CD4-positive, CD25-positive, alpha-beta regulatory T cell (primary cell): ENCODE data around the gene NR5A2. TPM values are rescaled to one million over a fixed set of nuclear protein-coding genes. Genes with fewer than 3 reads are reported as not detected.
A peak's percentile ranks its signal among the peaks of the same experiment; 100 is the strongest.

Source experiments
- ATAC-seq, 2 donors: fragments of 150-1000 bp; cut with Tn5 transposase; one replicate each; pipeline ENCODE4 v1.10.0; 2021; ENCODE audit warnings: low read depth in 2 of 2, moderate number of reproducible peaks in 2 of 2, moderate library complexity in 1 of 2
- DNase-seq, 3 donors: peaks; one replicate each; pipeline versions ENCODE4 v3.0.0 to v3.0.0-alpha.2; 2012 to 2022; ENCODE audit warnings: mixed read lengths in 1 of 3
- H3K27ac ChIP-seq: one replicate; pipeline ENCODE4 v1.7.0; 2013; ENCODE audit warnings: mild to moderate bottlenecking, low read length; ENCODE audit not compliant: insufficient read depth, poor library complexity, severe bottlenecking
- H3K27me3 ChIP-seq: one replicate; pipeline ENCODE4 v1.7.0; 2013; ENCODE audit warnings: low read length; ENCODE audit not compliant: control insufficient read depth, insufficient read depth
- H3K36me3 ChIP-seq: one replicate; pipeline ENCODE4 v1.7.0; 2013; ENCODE audit warnings: mild to moderate bottlenecking, low read length, moderate library complexity; ENCODE audit not compliant: control insufficient read depth, insufficient read depth
- H3K4me1 ChIP-seq: 2 replicates; pipeline ENCODE4 v1.7.0; 2013; ENCODE audit warnings: mild to moderate bottlenecking, low read length; ENCODE audit not compliant: insufficient read depth, control insufficient read depth, poor library complexity, severe bottlenecking
- H3K4me3 ChIP-seq: one replicate; pipeline ENCODE4 v1.7.0; 2013; ENCODE audit warnings: low read depth, mild to moderate bottlenecking, low read length, moderate library complexity
- H3K9me3 ChIP-seq, 2 experiments: 1 replicate in 1 of 2; 2 replicates in 1 of 2; pipeline ENCODE4 v1.7.0; 2013; ENCODE audit warnings: low read length in 2 of 2, mild to moderate bottlenecking in 1 of 2, moderate library complexity in 1 of 2; ENCODE audit not compliant: control insufficient read depth in 2 of 2
- H3K27ac Mint-ChIP-seq, 3 donors: one replicate each; pipeline ENCODE4 v1.8.0; 2020 to 2022; ENCODE audit warnings: mild to moderate bottlenecking in 3 of 3, mixed read lengths in 3 of 3, moderate library complexity in 2 of 3
- H3K27me3 Mint-ChIP-seq: one replicate; pipeline ENCODE4 v1.8.0; 2022; ENCODE audit warnings: mild to moderate bottlenecking, mixed read lengths
- H3K36me3 Mint-ChIP-seq: one replicate; pipeline ENCODE4 v1.8.0; 2020; ENCODE audit warnings: mixed read lengths
- H3K4me1 Mint-ChIP-seq, 4 donors: one replicate each; pipeline ENCODE4 v1.8.0; 2020 to 2022; ENCODE audit warnings: mixed read lengths in 4 of 4, mild to moderate bottlenecking in 1 of 4
- H3K4me3 Mint-ChIP-seq, 4 donors: one replicate each; pipeline ENCODE4 v1.8.0; 2020 to 2022; ENCODE audit warnings: mild to moderate bottlenecking in 4 of 4, mixed read lengths in 4 of 4, moderate library complexity in 3 of 4
- H3K9me3 Mint-ChIP-seq, 7 donors: one replicate each; pipeline ENCODE4 v1.8.0; 2020 to 2022; ENCODE audit warnings: mixed read lengths in 7 of 7, mild to moderate bottlenecking in 3 of 7, moderate library complexity in 2 of 7
- polyA plus RNA-seq, 4 donors: library from polyadenylated mRNA; unstranded; fragments of 300-500 nt; fragmentation: Illumina TruSeq; gene quantifications; one replicate each; pipeline ENCODE4 v1.2.3, GENCODE V29; 2021
- total RNA-seq: library from RNA; stranded (reverse); gene quantifications from one replicate; pipeline ENCODE4 v1.2.3, GENCODE V29; 2022

Gene NR5A2
- total and polyA plus RNA-seq, 5 donors from 2014 or later = not detected

DNA sequence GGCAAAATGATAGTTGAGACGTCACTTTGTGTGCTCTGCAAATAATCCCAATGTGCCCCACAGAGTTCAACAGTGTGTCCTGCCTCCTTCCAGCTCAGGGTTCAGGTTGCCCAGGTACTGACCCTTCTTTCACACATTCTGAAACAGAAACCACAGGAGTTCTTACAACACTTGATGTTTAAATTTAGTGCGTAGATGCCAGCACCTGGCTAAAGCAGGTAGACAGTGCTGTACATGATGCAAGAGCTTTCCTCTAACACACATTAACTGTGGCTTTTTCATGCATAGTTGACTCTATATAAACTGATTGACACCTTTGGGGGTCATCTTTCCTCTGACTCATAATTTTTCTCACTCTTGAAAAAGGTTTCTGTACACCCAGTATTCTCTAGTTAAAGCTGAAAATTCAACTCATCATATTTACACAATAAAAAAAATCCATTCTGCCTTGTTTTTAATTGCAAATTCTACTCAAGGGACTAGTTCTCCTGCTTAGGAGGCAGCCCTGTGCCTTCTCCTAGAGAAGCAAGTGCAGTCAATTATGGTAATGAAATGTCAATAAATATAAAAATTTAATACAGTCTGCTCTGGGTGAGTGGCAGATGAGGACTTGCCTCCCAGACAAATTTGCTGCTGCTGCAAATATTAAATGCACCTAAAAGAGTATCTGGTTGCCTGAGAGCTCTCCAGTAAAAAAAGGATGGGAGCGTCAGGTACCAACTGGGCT is 91.4 kb downstream of the NR5A2 start:
- no peak overlapping the region for H3K27ac Mint-ChIP-seq
- Histone ChIP-seq H3K4me1 (no peaks in the 10 kb centered on the region), H3K36me3 (no peaks in the 10 kb centered on the region), H3K4me3 (no peak overlapping the region), H3K9me3 (no peaks in the 10 kb centered on the region), H3K27me3 (peaks cover 12% of the 10 kb centered on the region), H3K27ac (no peak overlapping the region)
- no peak for DNase-seq
- H3K9me3 Mint-ChIP-seq = no peaks in the 10 kb centered on the region
- peaks cover 33% of the 10 kb centered on the region for H3K27me3 Mint-ChIP-seq
- ATAC-seq = no peak
- no peaks in the 10 kb centered on the region for H3K36me3 Mint-ChIP-seq
- no peaks in the 10 kb centered on the region for H3K4me1 Mint-ChIP-seq
- H3K4me3 Mint-ChIP-seq = no peak overlapping the region

DNA sequence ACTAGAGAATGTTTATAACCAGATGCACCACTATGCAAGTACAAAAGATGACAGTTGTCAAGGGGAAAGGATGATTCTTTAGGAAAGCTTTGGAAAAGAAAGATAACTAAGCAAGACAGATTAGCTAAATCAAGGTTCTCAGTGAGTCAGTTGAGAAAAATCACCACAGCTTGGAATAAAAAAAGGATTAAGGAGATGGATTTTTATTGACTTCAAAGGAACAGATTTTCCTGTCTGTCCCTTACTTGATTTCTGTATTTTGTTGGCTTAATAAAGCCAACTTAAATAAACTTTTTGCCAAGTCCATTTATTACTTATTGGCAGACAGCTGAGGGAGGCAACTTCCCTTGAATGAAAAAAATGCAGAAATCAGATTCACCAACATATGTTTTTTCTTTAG is 93.9 kb downstream of the NR5A2 start:
- H3K36me3 ChIP-seq = no peaks in the 10 kb centered on the region
- no peak overlapping the region for H3K27ac Mint-ChIP-seq
- no peak for ATAC-seq
- no peaks in the 10 kb centered on the region for H3K9me3 ChIP-seq
- H3K27ac ChIP-seq = no peak overlapping the region
- DNase-seq = no peak
- no peaks in the 10 kb centered on the region for H3K9me3 Mint-ChIP-seq
- peaks cover 16% of the 10 kb centered on the region for H3K27me3 Mint-ChIP-seq
- H3K4me1 Mint-ChIP-seq = no peaks in the 10 kb centered on the region
- H3K4me3 Mint-ChIP-seq = no peak overlapping the region
- no peaks in the 10 kb centered on the region for H3K36me3 Mint-ChIP-seq
- H3K27me3 ChIP-seq = peaks cover 7% of the 10 kb centered on the region
- H3K4me1 ChIP-seq = no peaks in the 10 kb centered on the region
- H3K4me3 ChIP-seq = no peak overlapping the region

DNA sequence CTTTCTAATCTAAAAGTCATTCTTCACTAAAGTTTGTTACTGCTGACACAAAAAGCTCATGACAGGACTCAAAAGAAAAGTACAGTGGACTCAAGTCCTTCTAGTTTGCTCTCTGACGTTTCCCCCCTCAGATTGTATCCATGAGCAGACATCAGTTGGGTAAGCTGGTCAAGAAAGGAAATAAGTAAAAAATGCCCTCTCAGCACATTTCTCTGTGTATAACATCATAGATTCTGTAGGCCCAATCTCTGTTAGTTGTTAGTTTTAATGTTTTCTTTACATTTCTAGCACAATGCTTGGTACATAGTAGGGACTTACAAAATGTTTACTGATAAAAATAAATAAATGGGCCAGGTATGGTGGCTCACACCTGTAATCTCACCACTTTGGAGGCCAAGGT is 96.8 kb downstream of the NR5A2 start:
- DNase-seq (no peak), ATAC-seq (no peak)
- H3K4me1 Mint-ChIP-seq = peaks cover 4 to 11% (median 7%) of the 10 kb centered on the region in 4 donors
- H3K36me3 ChIP-seq = no peaks in the 10 kb centered on the region
- H3K4me1 ChIP-seq = peaks cover 6% of the 10 kb centered on the region
- H3K27me3 Mint-ChIP-seq = peaks cover 18% of the 10 kb centered on the region
- no peak overlapping the region for H3K27ac ChIP-seq
- no peak overlapping the region for H3K4me3 Mint-ChIP-seq
- no peaks in the 10 kb centered on the region for H3K9me3 ChIP-seq
- H3K36me3 Mint-ChIP-seq = no peaks in the 10 kb centered on the region
- no peak overlapping the region for H3K4me3 ChIP-seq
- H3K27ac Mint-ChIP-seq = no peak overlapping the region
- H3K27me3 ChIP-seq = peaks cover 7% of the 10 kb centered on the region
- H3K9me3 Mint-ChIP-seq = no peaks in the 10 kb centered on the region

DNA sequence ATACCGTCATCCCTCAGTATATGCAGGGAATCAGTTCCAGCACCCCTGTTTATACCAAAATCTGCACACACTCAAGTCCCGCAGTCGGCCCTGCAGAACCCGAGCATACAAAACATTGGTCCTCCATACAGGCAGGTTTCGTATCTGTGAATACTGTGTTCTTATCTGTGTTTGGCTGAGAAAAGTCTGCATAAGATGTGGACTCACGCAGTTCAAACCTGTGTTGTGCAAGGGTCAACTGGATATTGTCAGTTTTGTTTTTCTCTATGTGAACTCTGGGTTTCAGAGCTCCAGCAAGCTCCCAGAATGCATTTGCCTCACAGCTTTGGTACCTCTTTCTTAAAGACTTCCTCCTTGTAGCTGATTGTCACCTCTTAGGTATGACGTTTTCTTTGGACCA is 100.6 kb downstream of the NR5A2 start:
- H3K4me3 ChIP-seq = no peak overlapping the region
- H3K4me1 ChIP-seq = peaks cover 16% of the 10 kb centered on the region
- peaks cover 12 to 27% (median 21%) of the 10 kb centered on the region in 4 donors for H3K4me1 Mint-ChIP-seq
- ATAC-seq = no peak
- no peaks in the 10 kb centered on the region for H3K36me3 Mint-ChIP-seq
- H3K27me3 Mint-ChIP-seq = peaks cover 11% of the 10 kb centered on the region
- H3K9me3 ChIP-seq = no peaks in the 10 kb centered on the region
- no peaks in the 10 kb centered on the region for H3K36me3 ChIP-seq
- no peak overlapping the region for H3K4me3 Mint-ChIP-seq
- DNase-seq = no peak
- H3K27me3 ChIP-seq = no peaks in the 10 kb centered on the region
- no peak overlapping the region for H3K27ac ChIP-seq
- no peak overlapping the region for H3K27ac Mint-ChIP-seq
- H3K9me3 Mint-ChIP-seq = no peaks in the 10 kb centered on the region

DNA sequence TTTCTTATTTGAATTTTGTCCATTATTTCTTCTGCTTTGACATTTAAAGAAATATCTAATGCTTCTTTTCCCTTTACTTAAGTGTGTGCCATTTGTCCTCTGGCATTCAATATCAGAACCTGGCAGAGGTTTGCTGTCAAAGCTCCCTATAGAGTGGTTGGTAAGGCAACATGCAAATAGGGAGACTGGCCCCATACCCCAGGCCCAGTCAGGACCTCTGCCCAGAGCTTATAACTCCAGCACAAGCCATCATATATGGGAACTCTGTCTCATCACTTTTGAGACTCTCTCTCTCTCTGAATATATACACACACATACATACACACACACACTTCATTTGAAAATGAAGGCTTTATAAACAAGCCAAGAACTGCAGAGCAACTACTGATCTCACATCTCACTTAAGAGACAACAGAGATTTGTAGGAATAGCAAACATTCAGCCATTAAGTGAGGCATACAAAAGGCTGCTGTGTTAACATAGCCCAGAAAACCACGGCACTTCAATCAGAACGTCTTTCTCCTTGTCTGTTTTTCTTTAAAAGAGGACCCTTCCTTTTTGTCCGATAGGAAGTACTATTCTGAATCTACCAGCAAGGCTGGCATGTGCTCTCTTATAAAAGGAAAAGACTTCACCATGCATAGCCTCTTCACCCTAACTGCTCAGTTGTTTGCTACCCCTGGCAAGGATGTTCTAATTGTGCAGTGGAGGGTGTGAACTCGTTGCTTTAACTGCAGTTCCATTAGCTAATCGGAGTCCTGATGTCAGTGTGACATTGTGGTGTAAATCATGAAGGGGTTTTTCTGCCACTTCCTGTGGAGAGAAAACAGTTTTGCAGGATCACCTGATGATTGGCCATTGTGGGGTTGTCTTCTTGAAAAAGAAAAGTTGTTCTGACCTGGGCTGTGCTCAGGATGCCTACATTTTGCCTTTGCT is 101.7 kb downstream of the NR5A2 start:
- H3K4me1 Mint-ChIP-seq = peaks cover 12 to 27% (median 21%) of the 10 kb centered on the region in 4 donors
- ATAC-seq (peak; percentile 79 to 90), DNase-seq (peak in 2 of 3 donors; percentile 47 to 61)
- peaks cover 11% of the 10 kb centered on the region for H3K27me3 Mint-ChIP-seq
- Histone ChIP-seq H3K36me3 (no peaks in the 10 kb centered on the region), H3K9me3 (no peaks in the 10 kb centered on the region), H3K4me1 (peaks cover 16% of the 10 kb centered on the region), H3K27ac (no peak overlapping the region), H3K27me3 (no peaks in the 10 kb centered on the region), H3K4me3 (peak overlapping the region; percentile 32)
- H3K4me3 Mint-ChIP-seq = peak overlapping the region in 1 of 4 donors; percentile 14
- H3K36me3 Mint-ChIP-seq = no peaks in the 10 kb centered on the region
- H3K27ac Mint-ChIP-seq = peak overlapping the region; percentile 78 to 92 (median 89)
- H3K9me3 Mint-ChIP-seq = no peaks in the 10 kb centered on the region

DNA sequence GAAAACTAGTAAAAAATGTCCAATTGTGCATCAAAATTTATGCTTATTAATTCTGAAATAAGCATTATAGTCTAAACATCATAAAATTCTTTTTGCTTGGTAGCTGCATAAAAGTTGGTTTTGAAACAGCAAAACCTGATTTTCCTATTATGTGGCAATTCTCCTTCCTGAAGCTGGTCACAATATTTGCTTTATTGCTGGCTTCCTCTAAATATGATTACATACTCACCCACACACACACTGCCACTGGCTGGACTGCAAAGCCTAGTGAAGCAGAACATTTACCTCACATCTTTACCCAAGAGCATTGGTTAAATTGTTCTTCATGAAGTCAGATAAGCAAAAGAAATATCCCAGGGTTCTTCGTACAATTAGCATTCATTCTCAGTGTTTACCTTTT is 103.0 kb downstream of the NR5A2 start:
- Mint-ChIP-seq H3K4me3 (no peak overlapping the region), H3K9me3 (no peaks in the 10 kb centered on the region), H3K36me3 (no peaks in the 10 kb centered on the region), H3K27ac (no peak overlapping the region), H3K27me3 (peaks cover 11% of the 10 kb centered on the region), H3K4me1 (peaks cover 12 to 27% (median 21%) of the 10 kb centered on the region in 4 donors)
- ATAC-seq (no peak), DNase-seq (no peak)
- H3K4me3 ChIP-seq = no peak overlapping the region
- no peaks in the 10 kb centered on the region for H3K9me3 ChIP-seq
- no peaks in the 10 kb centered on the region for H3K36me3 ChIP-seq
- H3K27ac ChIP-seq = no peak overlapping the region
- H3K4me1 ChIP-seq = peaks cover 16% of the 10 kb centered on the region
- no peaks in the 10 kb centered on the region for H3K27me3 ChIP-seq

DNA sequence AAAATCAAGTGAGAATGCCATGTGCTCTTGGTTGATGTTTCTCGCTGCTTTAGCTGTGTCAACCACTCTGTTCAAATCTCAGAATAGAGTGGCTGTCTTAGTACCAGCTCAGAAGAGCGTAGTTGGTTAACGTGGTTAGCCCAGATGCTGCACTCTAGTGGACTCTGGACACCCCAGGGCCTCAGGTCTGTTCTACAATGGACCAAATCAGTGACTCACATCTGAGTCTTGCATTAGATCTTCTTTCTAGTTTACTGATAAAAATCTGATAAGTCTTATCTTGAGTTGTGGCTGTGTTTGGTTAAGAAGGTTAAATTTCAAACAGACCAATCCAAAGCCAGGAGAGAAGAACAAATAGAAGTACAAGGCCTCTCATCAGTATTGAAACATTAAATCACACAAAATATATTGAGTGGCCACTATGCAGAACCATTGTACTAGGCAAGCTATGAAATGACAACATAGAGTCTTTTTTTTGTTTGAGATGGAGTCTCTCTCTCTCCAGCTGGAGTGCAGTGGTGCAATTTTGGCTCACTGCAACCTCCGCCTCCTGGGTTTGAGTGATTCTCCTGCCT is 104.1 kb downstream of the NR5A2 start:
- ATAC-seq (no peak), DNase-seq (no peak)
- H3K9me3 Mint-ChIP-seq = no peaks in the 10 kb centered on the region
- no peak overlapping the region for H3K4me3 Mint-ChIP-seq
- H3K27ac Mint-ChIP-seq = peak overlapping the region in 1 of 3 donors; percentile 55
- H3K4me1 Mint-ChIP-seq = peaks cover 12 to 27% (median 21%) of the 10 kb centered on the region in 4 donors
- Histone ChIP-seq H3K27ac (no peak overlapping the region), H3K36me3 (no peaks in the 10 kb centered on the region), H3K27me3 (no peaks in the 10 kb centered on the region), H3K4me1 (peaks cover 16% of the 10 kb centered on the region), H3K4me3 (no peak overlapping the region), H3K9me3 (no peaks in the 10 kb centered on the region)
- peaks cover 11% of the 10 kb centered on the region for H3K27me3 Mint-ChIP-seq
- no peaks in the 10 kb centered on the region for H3K36me3 Mint-ChIP-seq
